Gastrocnemius medialis (tissue), 4 donors: ENCODE data around the gene ERMP1. TPM values are rescaled to one million over a fixed set of nuclear protein-coding genes. Genes with fewer than 3 reads are reported as not detected.
A peak's percentile ranks its signal among the peaks of the same experiment; 100 is the strongest.
"Not testable (repeated sequence)": the region's sequence is repeated elsewhere in the genome, so short reads cannot be mapped to it uniquely, and the experiment has no call there.

ENCODE experiments used
- ATAC-seq, 2 donors: fragments of 150-250 bp; one replicate each; pipeline ENCODE4 v1.9.1; 2016
- DNase-seq, 2 donors: peaks; one replicate each; pipeline ENCODE4 v3.0.0-alpha.2; 2019
- H3K27ac ChIP-seq, 4 donors: fragments of 200-600 bp; sonication (generic); 1 replicate in 1 of 4; 2 replicates in 3 of 4; pipeline ENCODE4 v1.5.1; 2016 to 2018; ENCODE audit warnings: mild to moderate bottlenecking in 2 of 4, moderate library complexity in 1 of 4
- H3K27me3 ChIP-seq, 3 donors: fragments of 200-600 bp; sonication (generic) in 2 of 3; 1 replicate in 1 of 3; 2 replicates in 2 of 3; pipeline versions ENCODE4 v1.5.1 to v1.6.0; 2016 to 2019; ENCODE audit warnings: mild to moderate bottlenecking in 1 of 3, moderate library complexity in 1 of 3
- H3K36me3 ChIP-seq, 2 donors: fragments of 200-600 bp; sonication (generic) in 1 of 2; one replicate each; pipeline ENCODE4 v1.5.1; 2017 to 2018
- H3K4me1 ChIP-seq, 2 donors: fragments of 200-600 bp; sonication (generic) in 1 of 2; one replicate each; pipeline ENCODE4 v1.5.1; 2016 to 2017; ENCODE audit warnings: mild to moderate bottlenecking in 2 of 2
- H3K4me3 ChIP-seq, 4 donors: fragments of 200-600 bp; sonication (generic) in 3 of 4; 1 replicate in 1 of 4; 2 replicates in 3 of 4; pipeline ENCODE4 v1.5.1; 2016 to 2019; ENCODE audit warnings: mild to moderate bottlenecking in 2 of 4
- H3K9me3 ChIP-seq, 3 donors: fragments of 200-600 bp; sonication (generic) in 2 of 3; 1 replicate in 1 of 3; 2 replicates in 2 of 3; pipeline ENCODE4 v1.5.1; 2016 to 2019
- POLR2A ChIP-seq, 2 donors: fragments of 450-650 bp; IDR thresholded peaks; one replicate each; pipeline ENCODE4 v1.6.1; 2017; ENCODE audit warnings: antibody characterized with exemption in 2 of 2, mild to moderate bottlenecking in 2 of 2, moderate library complexity in 2 of 2
- in situ Hi-C, 4 donors: fragments of 200-750 bp; cut with MboI; loops; one replicate each; pipeline versions ENCODE4 v1.15.0 to v1.8.0; 2017; ENCODE audit warnings: low sequenced_read_pairs in 4 of 4
- intact Hi-C: fragments of 100-400 bp; cut with DNase I; formaldehyde crosslinking; loops from one replicate; pipeline ENCODE4 v1.15.1; 2023; ENCODE audit warnings: low total_unique reads
- total RNA-seq, 4 donors: library from RNA; depleted of rRNA; stranded (reverse); fragments of >200 nt; gene quantifications; one replicate each; pipeline versions ENCODE4 v1.1.0 to v1.2.3, GENCODE V29; 2016
- TF ChIP-seq, protein P1 (sequence below), 5 experiments: fragments of 450-650 bp in 3 of 5; fragments of 200-600 bp in 2 of 5; sonication (generic) in 2 of 5; IDR thresholded peaks in 4 of 5; conservative IDR thresholded peaks in 1 of 5; 1 replicate in 4 of 5; 2 replicates in 1 of 5; pipeline ENCODE4 v1.5.1; 2016 to 2019; ENCODE audit warnings: antibody characterized with exemption in 5 of 5, mild to moderate bottlenecking in 3 of 5, moderate library complexity in 3 of 5

Gene ERMP1
- total RNA-seq, 4 donors from 2014 or later = 4.4 to 7.4 (median 6.3) TPM

DNA sequence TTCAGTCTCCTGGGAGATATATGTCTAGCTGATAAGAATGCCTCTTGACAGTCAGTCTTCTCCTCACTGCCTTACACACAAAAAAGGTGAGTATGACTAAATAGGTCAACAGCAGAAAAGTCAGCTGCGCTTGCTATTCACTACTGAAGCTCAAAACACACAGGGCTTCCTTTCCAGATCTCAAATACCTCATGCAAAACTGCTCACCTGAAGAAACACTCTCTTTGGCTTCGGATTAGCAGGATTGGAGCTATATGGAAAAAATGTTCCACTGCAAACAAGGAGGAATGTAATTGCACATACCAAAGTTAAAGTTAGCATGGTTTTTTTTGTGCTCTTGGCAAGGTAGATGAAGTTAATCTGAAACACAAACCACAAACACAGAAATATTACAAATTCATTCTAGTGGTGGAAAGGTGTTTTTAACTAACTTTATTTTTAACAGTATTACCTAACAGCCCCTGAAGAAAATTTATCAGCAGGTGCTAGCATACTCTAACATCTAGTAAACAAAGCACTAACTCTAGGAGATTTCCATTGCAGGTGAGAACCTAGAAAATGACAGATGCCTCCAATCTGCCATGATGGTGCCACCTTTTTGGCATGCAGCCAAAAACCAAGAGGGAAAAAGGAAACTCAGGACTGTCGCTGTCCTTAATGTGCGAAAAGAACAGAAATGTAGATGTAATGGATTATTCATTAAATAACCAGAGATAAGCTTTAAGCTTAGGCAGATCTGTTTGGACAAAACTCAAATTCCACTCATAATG, 31.8 kb downstream of the ERMP1 start:
- intact Hi-C loops = no loop called here
- DNase-seq = no peak
- no peak overlapping the region for H3K4me3 ChIP-seq

DNA sequence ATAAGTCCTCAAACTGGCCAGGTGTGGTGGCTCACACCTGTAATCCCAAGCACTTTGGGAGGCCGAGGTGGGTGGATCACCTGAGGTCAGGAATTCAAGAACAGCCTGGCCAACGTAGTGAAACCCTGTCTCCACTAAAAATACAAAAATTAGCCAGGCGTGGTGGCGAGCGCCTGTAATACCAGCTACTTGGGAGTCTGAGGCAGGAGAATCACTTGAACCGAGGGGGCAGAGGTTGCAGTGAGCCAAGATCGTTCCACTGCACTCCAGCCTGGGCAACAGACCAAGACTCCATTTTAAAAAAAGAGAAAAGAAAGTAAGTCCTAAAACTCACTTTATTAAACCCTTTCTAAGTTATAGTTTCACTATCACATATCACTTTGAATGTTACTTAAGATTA, 32.5 kb downstream of the ERMP1 start:
- DNase-seq, H3K27ac ChIP-seq, intact Hi-C loops, H3K4me3 ChIP-seq, H3K27me3 ChIP-seq, H3K9me3 ChIP-seq, ATAC-seq: not testable (repeated sequence)
- in situ Hi-C loops = loop anchor here in 1 of 4 donors (25.0 kb wide), 1 partner anchor 112 kb away; no protein-coding TSS in a partner anchor
- Histone ChIP-seq H3K36me3 (peaks cover 0 to 31% of the 10 kb centered on the region in 2 donors), H3K4me1 (peaks cover 5 to 12% of the 10 kb centered on the region in 2 donors)

More for the DNA sequence above, 31.8 kb downstream of the ERMP1 start:
- H3K27me3 ChIP-seq = no peaks in the 10 kb centered on the region
- ATAC-seq = no peak
- TF ChIP-seq, protein P1, sequence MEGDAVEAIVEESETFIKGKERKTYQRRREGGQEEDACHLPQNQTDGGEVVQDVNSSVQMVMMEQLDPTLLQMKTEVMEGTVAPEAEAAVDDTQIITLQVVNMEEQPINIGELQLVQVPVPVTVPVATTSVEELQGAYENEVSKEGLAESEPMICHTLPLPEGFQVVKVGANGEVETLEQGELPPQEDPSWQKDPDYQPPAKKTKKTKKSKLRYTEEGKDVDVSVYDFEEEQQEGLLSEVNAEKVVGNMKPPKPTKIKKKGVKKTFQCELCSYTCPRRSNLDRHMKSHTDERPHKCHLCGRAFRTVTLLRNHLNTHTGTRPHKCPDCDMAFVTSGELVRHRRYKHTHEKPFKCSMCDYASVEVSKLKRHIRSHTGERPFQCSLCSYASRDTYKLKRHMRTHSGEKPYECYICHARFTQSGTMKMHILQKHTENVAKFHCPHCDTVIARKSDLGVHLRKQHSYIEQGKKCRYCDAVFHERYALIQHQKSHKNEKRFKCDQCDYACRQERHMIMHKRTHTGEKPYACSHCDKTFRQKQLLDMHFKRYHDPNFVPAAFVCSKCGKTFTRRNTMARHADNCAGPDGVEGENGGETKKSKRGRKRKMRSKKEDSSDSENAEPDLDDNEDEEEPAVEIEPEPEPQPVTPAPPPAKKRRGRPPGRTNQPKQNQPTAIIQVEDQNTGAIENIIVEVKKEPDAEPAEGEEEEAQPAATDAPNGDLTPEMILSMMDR (IDR thresholded peaks at IDR 0.05 in 4 of 5, conservative IDR thresholded peaks at IDR 0.05 in 1 of 5) = no peak
- TF ChIP-seq POLR2A (IDR thresholded peaks at IDR 0.05) = no peak
- in situ Hi-C loops = loop anchor here in 1 of 4 donors (25.0 kb wide), 1 partner anchor 111 kb away; no protein-coding TSS in a partner anchor
- peaks cover 0 to 30% of the 10 kb centered on the region in 2 donors for H3K36me3 ChIP-seq
- no peaks in the 10 kb centered on the region for H3K9me3 ChIP-seq
- peaks cover 5 to 12% of the 10 kb centered on the region in 2 donors for H3K4me1 ChIP-seq
- H3K27ac ChIP-seq = no peak overlapping the region

DNA sequence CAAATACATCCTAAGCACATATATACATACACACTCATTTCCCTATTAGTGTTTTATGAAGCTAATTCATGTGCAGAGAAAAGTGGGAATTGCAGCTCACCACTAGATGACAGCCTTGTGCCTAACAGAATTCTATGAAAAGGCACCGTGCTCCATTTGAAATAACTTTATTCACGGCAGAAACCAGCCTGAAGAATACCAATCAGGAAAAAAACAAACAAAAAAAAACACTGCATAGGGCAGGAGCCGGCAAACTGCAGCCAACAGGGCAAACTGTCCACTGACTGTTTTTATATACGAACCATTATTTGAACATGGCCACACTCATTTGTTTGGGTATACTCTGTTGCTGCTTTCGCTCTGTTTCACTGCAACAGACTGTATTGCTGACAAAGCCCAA, 33.6 kb downstream of the ERMP1 start:
- H3K9me3 ChIP-seq = no peaks in the 10 kb centered on the region
- in situ Hi-C loops (no loop called here), intact Hi-C loops (no loop called here)
- TF ChIP-seq POLR2A (IDR thresholded peaks at IDR 0.05) = no peak
- TF ChIP-seq, protein P1 (IDR thresholded peaks at IDR 0.05 in 4 of 5, conservative IDR thresholded peaks at IDR 0.05 in 1 of 5) = no peak
- no peaks in the 10 kb centered on the region for H3K27me3 ChIP-seq
- H3K27ac ChIP-seq = no peak overlapping the region
- peaks cover 5 to 12% of the 10 kb centered on the region in 2 donors for H3K4me1 ChIP-seq
- peaks cover 0 to 31% of the 10 kb centered on the region in 2 donors for H3K36me3 ChIP-seq
- ATAC-seq (peak in 1 of 2 donors; percentile 35), DNase-seq (no peak)
- no peak overlapping the region for H3K4me3 ChIP-seq

DNA sequence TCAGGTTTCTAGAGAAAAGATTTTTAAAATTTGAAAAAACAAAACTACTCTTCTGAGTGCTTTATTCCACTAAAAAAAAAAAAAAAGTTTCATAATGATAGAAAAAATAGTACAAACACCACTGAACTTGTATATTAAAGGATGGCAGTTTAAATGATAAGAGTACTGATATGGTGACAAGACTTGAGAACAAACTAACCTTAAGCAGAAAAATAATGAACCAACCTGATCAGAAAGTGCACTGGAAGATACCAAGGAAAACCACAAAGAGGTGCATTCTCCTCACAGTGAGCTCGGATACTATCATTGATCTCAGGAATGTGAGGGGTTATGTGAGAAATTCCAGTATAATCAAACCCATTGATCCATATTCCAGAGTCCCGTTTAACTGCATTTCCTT, 34.3 kb downstream of the ERMP1 start:
- H3K4me1 ChIP-seq = peaks cover 5 to 12% of the 10 kb centered on the region in 2 donors
- in situ Hi-C loops = no loop called here
- DNase-seq (no peak), ATAC-seq (no peak)
- intact Hi-C loops = no loop called here
- TF ChIP-seq, protein P1 (IDR thresholded peaks at IDR 0.05 in 4 of 5, conservative IDR thresholded peaks at IDR 0.05 in 1 of 5) = no peak
- no peak for TF ChIP-seq POLR2A (IDR thresholded peaks at IDR 0.05)
- peaks cover 0 to 31% of the 10 kb centered on the region in 2 donors for H3K36me3 ChIP-seq
- H3K4me3 ChIP-seq = no peak overlapping the region
- H3K27ac ChIP-seq = no peak overlapping the region
- H3K9me3 ChIP-seq = no peaks in the 10 kb centered on the region
- no peaks in the 10 kb centered on the region for H3K27me3 ChIP-seq

DNA sequence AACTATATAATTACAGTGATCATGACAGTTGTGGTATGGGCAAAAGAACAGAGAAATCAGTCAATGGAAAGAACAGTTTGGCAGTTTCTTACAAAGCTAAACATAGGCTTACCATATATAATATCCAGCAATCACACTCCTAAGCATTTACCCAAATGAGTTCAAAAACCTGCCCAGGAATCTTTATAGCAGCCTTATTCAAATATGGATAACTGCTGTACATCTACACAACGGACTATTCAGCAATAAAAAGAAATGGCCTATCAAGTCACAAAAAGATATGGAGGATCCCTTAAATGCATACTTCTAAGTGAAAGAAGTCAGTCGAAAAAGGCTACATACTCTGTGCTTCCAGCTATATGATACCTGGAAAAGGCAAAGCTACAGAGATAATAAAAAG, 36.6 kb downstream of the ERMP1 start:
- H3K4me3 ChIP-seq = no peak overlapping the region
- TF ChIP-seq POLR2A (IDR thresholded peaks at IDR 0.05) = no peak
- TF ChIP-seq, protein P1 (IDR thresholded peaks at IDR 0.05 in 4 of 5, conservative IDR thresholded peaks at IDR 0.05 in 1 of 5) = no peak

More for the DNA sequence above, 36.6 kb downstream of the ERMP1 start:
- H3K27ac ChIP-seq = no peak overlapping the region
- in situ Hi-C loops = no loop called here
- no peaks in the 10 kb centered on the region for H3K9me3 ChIP-seq
- H3K36me3 ChIP-seq = peaks cover 0 to 31% of the 10 kb centered on the region in 2 donors
- DNase-seq (no peak), ATAC-seq (no peak)
- intact Hi-C loops = no loop called here
- peaks cover 5 to 12% of the 10 kb centered on the region in 2 donors for H3K4me1 ChIP-seq
- no peaks in the 10 kb centered on the region for H3K27me3 ChIP-seq
